Measurements from ENCODE around the gene SP8.

GRCh38 chr7:20784388-20785156, 2.1 kb downstream of the SP8 start:
- no peak for TF ChIP-seq CTCF (conservative IDR thresholded peaks at IDR 0.05)
- no peak for TF ChIP-seq EZH2 (IDR thresholded peaks at IDR 0.05; ENCODE audit: low read depth)

Data from PC-9 (cell line).